ENCODE results near the gene SH2D7. TPM values are rescaled to one million over a fixed set of nuclear protein-coding genes. Genes with fewer than 3 reads are reported as not detected.
A peak's percentile ranks its signal among the peaks of the same experiment; 100 is the strongest.

Gene SH2D7
- total and polyA plus RNA-seq, 4 experiments from 2014 or later: not detected

DNA sequence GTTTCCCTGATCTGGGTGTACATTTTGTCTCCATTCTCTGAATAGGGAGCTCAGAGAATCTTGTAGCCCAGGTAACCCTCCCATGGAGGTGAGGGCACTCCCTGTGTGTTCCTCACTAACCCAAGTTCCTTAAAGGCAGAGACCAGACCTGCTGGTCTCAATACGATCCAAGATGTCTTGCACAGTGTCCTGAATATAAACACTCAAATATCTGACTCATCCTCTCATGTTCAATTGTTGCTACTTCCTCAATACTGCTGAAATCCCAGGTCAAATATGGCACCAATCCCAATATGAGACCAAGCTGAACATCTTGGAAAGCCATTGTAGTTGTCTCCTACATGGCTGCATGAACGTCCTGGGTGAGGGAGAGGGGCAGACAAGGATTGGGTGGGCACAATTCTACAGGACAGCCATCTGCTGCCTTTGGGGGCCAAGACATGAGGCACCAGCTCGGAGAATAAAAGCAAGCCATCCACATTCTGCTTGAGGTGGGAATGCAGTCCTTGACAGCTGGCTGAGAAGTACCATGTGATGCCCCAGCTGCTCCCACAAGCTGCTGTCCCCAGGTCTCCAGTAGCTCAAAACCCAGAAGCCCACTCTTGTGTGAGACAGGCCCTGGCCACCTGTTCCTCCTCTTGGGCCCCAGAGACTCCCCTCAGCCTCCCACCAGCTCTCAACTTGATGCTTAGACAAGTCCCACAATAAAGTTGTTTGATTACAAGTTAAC is 33.1 kb upstream of the SH2D7 start:
- Mint-ChIP-seq H3K36me3 (peaks cover 2 to 4% of the 10 kb centered on the region in 2 donors), H3K4me3 (peak overlapping the region in 7 of 8 donors; percentile 16 to 81 (median 51)), H3K9me3 (no peaks in the 10 kb centered on the region), H3K4me1 (peaks cover 64 to 72% (median 66%) of the 10 kb centered on the region in 4 donors), H3K27me3 (no peaks in the 10 kb centered on the region), H3K27ac (peak overlapping the region; percentile 57 to 98 (median 92))
- no peak overlapping the region for H3K4me3 ChIP-seq (ENCODE audit: low read length in 2 of 2)
- H3K4me1 ChIP-seq (ENCODE audit: insufficient read depth, low read length): peaks cover 98% of the 10 kb centered on the region
- intact Hi-C loops (cut with micrococcal nuclease): no loop called here
- POLR2A ChIA-PET (ENCODE audit: partially characterized antibody): interaction anchor here (0.8 to 32.5 kb wide), 6 partner anchors 8 to 25 kb away, joined by 3 to 984 read pairs (median 59); partner anchors contain the start of gene TBC1D2B
- no peaks in the 10 kb centered on the region for H3K36me3 ChIP-seq (ENCODE audit: insufficient read depth, low read length)
- no peaks in the 10 kb centered on the region for H3K9me3 ChIP-seq (ENCODE audit: control insufficient read depth in 1 of 2, low read length in 2 of 2)
- peak overlapping the region; percentile 64 for H3K27ac ChIP-seq (ENCODE audit: low read depth, low read length)
- no peaks in the 10 kb centered on the region for H3K27me3 ChIP-seq (ENCODE audit: insufficient read depth, low read length)
- no peak for DNase-seq
- CTCF ChIA-PET (ENCODE audit: partially characterized antibody): interaction anchor here (1.0 to 5.8 kb wide), 7 partner anchors 9 to 53 kb away, joined by 3 to 20 read pairs (median 5); no protein-coding TSS in a partner anchor

DNA sequence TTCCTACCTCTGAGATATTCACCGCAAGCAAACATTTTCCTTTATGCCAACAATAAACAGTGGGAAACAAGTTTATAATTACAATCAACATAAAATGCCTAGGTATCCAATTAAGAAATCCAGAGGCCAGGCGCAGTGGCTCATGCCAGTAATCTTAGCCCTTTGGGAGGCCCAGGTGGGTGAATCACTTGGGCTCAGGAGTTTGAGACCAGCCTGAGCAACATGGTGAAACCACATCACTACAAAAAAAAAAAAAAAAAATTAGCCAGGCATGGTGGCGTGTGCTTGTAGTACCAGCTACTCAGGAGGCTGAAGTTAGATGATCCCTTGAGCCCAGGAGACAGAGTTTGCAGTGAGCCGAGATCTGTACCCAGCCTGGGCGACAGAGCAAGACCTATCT is 32.1 kb upstream of the SH2D7 start:
- DNase-seq: no peak
- intact Hi-C loops (cut with micrococcal nuclease): no loop called here
- Histone ChIP-seq H3K27me3 (ENCODE audit: insufficient read depth, low read length) (no peaks in the 10 kb centered on the region), H3K36me3 (ENCODE audit: insufficient read depth, low read length) (no peaks in the 10 kb centered on the region), H3K9me3 (ENCODE audit: control insufficient read depth in 1 of 2, low read length in 2 of 2) (no peaks in the 10 kb centered on the region), H3K4me1 (ENCODE audit: insufficient read depth, low read length) (peaks cover 98% of the 10 kb centered on the region), H3K27ac (ENCODE audit: low read depth, low read length) (no peak overlapping the region), H3K4me3 (ENCODE audit: low read length in 2 of 2) (no peak overlapping the region)
- no peaks in the 10 kb centered on the region for H3K9me3 Mint-ChIP-seq
- CTCF ChIA-PET (ENCODE audit: partially characterized antibody): interaction anchor here (1.0 to 5.8 kb wide), 4 partner anchors 10 to 52 kb away, joined by 4 to 20 read pairs (median 11); no protein-coding TSS in a partner anchor
- no peaks in the 10 kb centered on the region for H3K27me3 Mint-ChIP-seq
- H3K4me3 Mint-ChIP-seq: peak overlapping the region in 3 of 8 donors; percentile 14 to 81 (median 53)
- H3K36me3 Mint-ChIP-seq: peaks cover 2 to 4% of the 10 kb centered on the region in 2 donors
- H3K27ac Mint-ChIP-seq: peak overlapping the region; percentile 57 to 97 (median 90)
- peaks cover 54 to 63% (median 61%) of the 10 kb centered on the region in 4 donors for H3K4me1 Mint-ChIP-seq
- POLR2A ChIA-PET (ENCODE audit: partially characterized antibody): interaction anchor here (0.5 to 32.5 kb wide), 7 partner anchors 9 to 44 kb away, joined by 3 to 984 read pairs (median 43); partner anchors contain the start of gene TBC1D2B

GRCh38 chr15:78061963-78062427 is 30.4 kb upstream of the SH2D7 start:
- peak overlapping the region; percentile 77 to 89 (median 84) for H3K4me3 Mint-ChIP-seq
- H3K9me3 Mint-ChIP-seq: no peaks in the 10 kb centered on the region
- H3K9me3 ChIP-seq (ENCODE audit: control insufficient read depth in 1 of 2, low read length in 2 of 2): no peaks in the 10 kb centered on the region
- peak overlapping the region in 5 of 7 donors; percentile 87 to 96 (median 95) for H3K27ac Mint-ChIP-seq
- peak in 4 of 5 donors; percentile 50 to 62 (median 56) for DNase-seq
- peak overlapping the region; percentile 63 for H3K27ac ChIP-seq (ENCODE audit: low read depth, low read length)
- H3K36me3 Mint-ChIP-seq: peaks cover 2 to 4% of the 10 kb centered on the region in 2 donors
- no peaks in the 10 kb centered on the region for H3K27me3 ChIP-seq (ENCODE audit: insufficient read depth, low read length)
- CTCF ChIA-PET (ENCODE audit: partially characterized antibody): interaction anchor here (0.7 to 2.2 kb wide), 7 partner anchors 9 to 102 kb away, joined by 3 to 18 read pairs (median 4); no protein-coding TSS in a partner anchor
- H3K36me3 ChIP-seq (ENCODE audit: insufficient read depth, low read length): no peaks in the 10 kb centered on the region
- POLR2A ChIA-PET (ENCODE audit: partially characterized antibody): interaction anchor here (1.0 to 32.5 kb wide), 9 partner anchors 8 to 69 kb away, joined by 3 to 984 read pairs (median 12); partner anchors contain the start of gene TBC1D2B
- intact Hi-C loops (cut with micrococcal nuclease): loop anchor here (1.0 to 2.0 kb wide), 2 partner anchors 8 to 15 kb away; partner anchors contain the start of gene TBC1D2B
- H3K4me3 ChIP-seq (ENCODE audit: low read length in 2 of 2): peak overlapping the region in 1 of 2 donors; percentile 11
- H3K27me3 Mint-ChIP-seq: no peaks in the 10 kb centered on the region
- peaks cover 37 to 58% (median 46%) of the 10 kb centered on the region in 4 donors for H3K4me1 Mint-ChIP-seq
- H3K4me1 ChIP-seq (ENCODE audit: insufficient read depth, low read length): peaks cover 98% of the 10 kb centered on the region

GRCh38 chr15:78063217-78063616 is 29.1 kb upstream of the SH2D7 start:
- ChIA-PET CTCF (ENCODE audit: partially characterized antibody) (interaction anchor here (0.6 to 2.2 kb wide), 6 partner anchors 12 to 86 kb away, joined by 3 to 18 read pairs (median 5); partner anchors contain the start of gene IDH3A), POLR2A (ENCODE audit: partially characterized antibody) (interaction anchor here (1.3 to 32.5 kb wide), 7 partner anchors 10 to 29 kb away, joined by 6 to 984 read pairs (median 17); partner anchors contain the start of gene TBC1D2B)
- Mint-ChIP-seq H3K9me3 (no peaks in the 10 kb centered on the region), H3K4me1 (peaks cover 24 to 64% (median 36%) of the 10 kb centered on the region in 4 donors), H3K36me3 (peaks cover 2 to 4% of the 10 kb centered on the region in 2 donors), H3K4me3 (peak overlapping the region in 5 of 8 donors; percentile 29 to 64 (median 57)), H3K27me3 (no peaks in the 10 kb centered on the region), H3K27ac (peak overlapping the region in 3 of 7 donors; percentile 76 to 86 (median 83))
- no peaks in the 10 kb centered on the region for H3K9me3 ChIP-seq (ENCODE audit: control insufficient read depth in 1 of 2, low read length in 2 of 2)
- H3K4me3 ChIP-seq (ENCODE audit: low read length in 2 of 2): no peak overlapping the region
- no peak for DNase-seq
- peaks cover 98% of the 10 kb centered on the region for H3K4me1 ChIP-seq (ENCODE audit: insufficient read depth, low read length)
- peak overlapping the region; percentile 39 for H3K27ac ChIP-seq (ENCODE audit: low read depth, low read length)
- intact Hi-C loops (cut with micrococcal nuclease): loop anchor here (2.0 kb wide), 1 partner anchor 14 kb away; the partner anchor contains the start of gene TBC1D2B
- no peaks in the 10 kb centered on the region for H3K36me3 ChIP-seq (ENCODE audit: insufficient read depth, low read length)
- no peaks in the 10 kb centered on the region for H3K27me3 ChIP-seq (ENCODE audit: insufficient read depth, low read length)

- ChIA-PET CTCF (ENCODE audit: partially characterized antibody) (interaction anchor here (1.5 kb wide), 1 partner anchor 12 kb away, joined by 5 read pairs; no protein-coding TSS in a partner anchor), POLR2A (ENCODE audit: partially characterized antibody) (interaction anchor here (6.1 to 32.5 kb wide), 2 partner anchors 9 to 13 kb away, joined by 75 to 984 read pairs; partner anchors contain the start of gene TBC1D2B)
- no peaks in the 10 kb centered on the region for H3K36me3 ChIP-seq (ENCODE audit: insufficient read depth, low read length)
- intact Hi-C loops (cut with micrococcal nuclease): loop anchor here (2.0 kb wide), 1 partner anchor 13 kb away; the partner anchor contains the start of gene TBC1D2B
- H3K36me3 Mint-ChIP-seq: peaks cover 0 to 2% of the 10 kb centered on the region in 2 donors
- DNase-seq: no peak
- peaks cover 17 to 65% (median 32%) of the 10 kb centered on the region in 4 donors for H3K4me1 Mint-ChIP-seq
- H3K27ac ChIP-seq (ENCODE audit: low read depth, low read length): peak overlapping the region; percentile 16
- H3K4me1 ChIP-seq (ENCODE audit: insufficient read depth, low read length): peaks cover 98% of the 10 kb centered on the region
- no peaks in the 10 kb centered on the region for H3K9me3 Mint-ChIP-seq
- H3K27me3 Mint-ChIP-seq: no peaks in the 10 kb centered on the region
- H3K4me3 ChIP-seq (ENCODE audit: low read length in 2 of 2): no peak overlapping the region
- H3K9me3 ChIP-seq (ENCODE audit: control insufficient read depth in 1 of 2, low read length in 2 of 2): no peaks in the 10 kb centered on the region
- H3K27ac Mint-ChIP-seq: no peak overlapping the region
- no peak overlapping the region for H3K4me3 Mint-ChIP-seq
- no peaks in the 10 kb centered on the region for H3K27me3 ChIP-seq (ENCODE audit: insufficient read depth, low read length)
Measured at GRCh38 chr15:78063970-78064385, 28.4 kb upstream of the SH2D7 start.

- Histone ChIP-seq H3K27me3 (ENCODE audit: insufficient read depth, low read length) (no peaks in the 10 kb centered on the region), H3K4me1 (ENCODE audit: insufficient read depth, low read length) (peaks cover 98% of the 10 kb centered on the region), H3K4me3 (ENCODE audit: low read length in 2 of 2) (no peak overlapping the region), H3K36me3 (ENCODE audit: insufficient read depth, low read length) (no peaks in the 10 kb centered on the region), H3K9me3 (ENCODE audit: control insufficient read depth in 1 of 2, low read length in 2 of 2) (no peaks in the 10 kb centered on the region), H3K27ac (ENCODE audit: low read depth, low read length) (peak overlapping the region; percentile 72)
- Mint-ChIP-seq H3K4me3 (no peak overlapping the region), H3K4me1 (peaks cover 11 to 65% (median 30%) of the 10 kb centered on the region in 4 donors), H3K27ac (no peak overlapping the region), H3K27me3 (no peaks in the 10 kb centered on the region), H3K9me3 (no peaks in the 10 kb centered on the region), H3K36me3 (no peaks in the 10 kb centered on the region)
- no peak for DNase-seq
- POLR2A ChIA-PET (ENCODE audit: partially characterized antibody): interaction anchor here (16.7 kb wide), 1 partner anchor 17 kb away, joined by 984 read pairs; no protein-coding TSS in a partner anchor
- intact Hi-C loops (cut with micrococcal nuclease): no loop called here
- CTCF ChIA-PET (ENCODE audit: partially characterized antibody): no interaction called here
Measured at GRCh38 chr15:78064544-78064943, 27.8 kb upstream of the SH2D7 start.

All from CD4-positive, alpha-beta memory T cell (primary cell).